GM12891 (cell line): Measurements from ENCODE around the gene SBNO2.

Experiments used
- PAX5 ChIP-seq: IDR thresholded peaks from 2 replicates; pipeline ENCODE4 v1.6.1; 2011; ENCODE audit warnings: low read length, moderate library complexity, mild to moderate bottlenecking; ENCODE audit not compliant: insufficient read depth, severe bottlenecking
- POLR2A ChIP-seq: IDR thresholded peaks from 2 replicates; pipeline ENCODE4 v1.6.1; 2011; ENCODE audit warnings: low read depth, low read length, control low read depth
- POLR2AphosphoS5 ChIP-seq: IDR thresholded peaks from 2 replicates; pipeline ENCODE4 v1.6.1; 2011; ENCODE audit warnings: low read depth, low read length, control low read depth
- POU2F2 ChIP-seq: IDR thresholded peaks from 2 replicates; pipeline ENCODE4 v1.6.1; 2011; ENCODE audit warnings: low read depth, mild to moderate bottlenecking, control low read depth, low read length, moderate library complexity
- SPI1 ChIP-seq: IDR thresholded peaks from 2 replicates; pipeline ENCODE4 v1.6.1; 2011; ENCODE audit warnings: low read depth, low read length, control low read depth
- TAF1 ChIP-seq: IDR thresholded peaks from 2 replicates; pipeline ENCODE4 v1.6.1; 2011; ENCODE audit warnings: low read depth, low read length, control low read depth

DNA sequence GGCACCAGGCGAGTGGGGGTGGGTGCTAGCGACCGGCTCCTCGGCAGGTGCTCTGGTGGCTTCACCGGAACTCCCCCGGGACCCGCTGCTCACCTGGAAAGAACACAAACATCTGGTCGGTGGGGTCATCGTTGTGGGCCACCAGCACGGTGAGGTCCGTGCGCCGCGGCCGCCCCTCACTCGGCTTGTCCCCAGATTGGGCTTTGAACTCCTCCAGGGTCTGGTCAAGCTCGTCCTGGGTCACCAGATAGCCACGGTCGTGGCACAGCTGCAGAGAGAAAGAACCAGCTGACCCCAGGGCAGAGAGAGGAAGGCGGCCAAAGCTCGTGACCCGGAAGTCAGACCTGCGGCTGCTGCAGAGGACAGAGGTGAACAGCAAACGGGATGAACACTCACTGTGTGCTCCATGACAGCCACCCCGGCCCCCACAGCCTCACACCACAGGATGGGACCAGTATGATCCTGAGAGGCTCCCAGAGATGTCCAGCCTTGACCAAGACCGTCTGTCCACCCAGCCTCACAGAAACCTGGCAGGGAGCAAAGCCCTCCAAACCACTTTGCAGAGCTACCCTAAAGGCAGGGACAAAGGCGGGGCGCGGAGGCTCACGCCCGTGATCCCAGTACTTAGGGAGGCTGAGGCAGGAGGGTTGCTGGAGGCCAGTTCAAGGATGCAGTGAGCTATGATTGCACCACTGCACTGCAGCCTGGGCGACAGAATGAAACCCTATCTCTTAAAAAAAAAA, 80.1 kb downstream of the SBNO2 start:
- no peak for TF ChIP-seq TAF1
- TF ChIP-seq POLR2AphosphoS5, result no peak
- TF ChIP-seq POLR2A, result no peak
- TF ChIP-seq SPI1, result no peak
- TF ChIP-seq PAX5, result no peak
- TF ChIP-seq POU2F2, result no peak
